T-helper 1 cell (primary cell): Measurements from ENCODE around the gene NCAPD3.
A peak's percentile ranks its signal among the peaks of the same experiment; 100 is the strongest.
"Not testable (repeated sequence)": the region's sequence is repeated elsewhere in the genome, so short reads cannot be mapped to it uniquely, and the experiment has no call there.

ENCODE experiments used
- DNase-seq, 5 donors: peaks; one replicate each; pipeline ENCODE4 v3.0.0-alpha.2; 2012 to 2020

Gene NCAPD3

GRCh38 chr11:134224710-134225664, 1.2 kb upstream of the NCAPD3 start:
- DNase-seq, result peak; percentile 16 to 70 (median 31)

- peak in 1 of 5 donors; percentile 10 for DNase-seq
These were observed 646 bp downstream of the NCAPD3 start for GRCh38 chr11:134223121-134223520.

- DNase-seq, result no peak
These were observed 7.0 kb downstream of the NCAPD3 start for GRCh38 chr11:134216816-134217215.

DNA sequence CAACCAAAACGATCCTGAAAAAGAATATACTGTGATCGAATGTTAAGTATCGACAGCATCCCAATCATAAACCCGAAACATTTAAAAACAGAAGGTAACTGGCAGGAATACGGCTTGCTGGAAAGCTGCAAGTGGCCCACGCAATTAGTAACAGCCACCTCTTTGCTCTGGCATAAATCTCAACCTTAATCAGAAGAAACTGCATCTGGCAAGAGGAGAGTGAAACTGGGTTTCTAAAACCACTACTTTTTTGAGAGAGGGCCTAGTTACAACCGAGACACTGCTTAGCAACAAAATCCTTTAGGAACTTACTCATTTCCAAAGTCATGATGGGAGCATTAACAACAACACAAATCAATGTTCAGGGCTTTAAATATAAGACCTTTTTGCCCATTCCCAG, 7.9 kb downstream of the NCAPD3 start:
- DNase-seq, result no peak

DNA sequence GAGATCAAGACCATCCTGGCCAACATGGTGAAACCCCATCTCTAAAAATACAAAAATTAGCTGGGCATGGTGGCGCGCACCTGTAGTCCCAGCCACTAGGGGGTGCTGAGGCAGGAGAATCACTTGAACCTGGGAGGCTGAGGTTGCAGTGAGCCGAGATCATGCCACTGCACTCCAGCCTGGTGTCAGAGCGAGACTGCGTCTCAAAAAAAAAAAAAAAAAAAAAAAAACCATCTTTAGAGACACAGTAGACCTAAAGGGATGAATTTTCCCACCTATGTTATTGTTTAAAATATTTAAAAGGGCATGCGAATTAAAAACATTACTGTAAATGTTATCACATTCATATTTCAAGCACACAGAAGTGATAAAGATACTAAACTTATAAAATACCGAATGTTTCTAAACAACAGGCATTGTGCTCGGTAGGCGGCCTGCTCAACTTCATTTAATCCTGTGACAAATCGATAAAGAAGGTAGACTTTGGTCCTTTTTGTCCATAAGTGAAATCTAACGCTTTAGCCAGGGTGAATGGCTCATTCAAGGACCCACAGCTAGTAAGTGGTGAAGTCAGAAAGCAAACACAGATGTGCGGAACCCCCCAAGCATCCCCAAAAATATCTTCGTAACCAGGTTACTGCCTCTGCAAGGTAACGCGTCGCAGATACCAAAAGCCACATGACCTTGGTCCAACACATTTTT, 16.1 kb downstream of the NCAPD3 start:
- peak; percentile 21 to 54 (median 39) for DNase-seq

DNA sequence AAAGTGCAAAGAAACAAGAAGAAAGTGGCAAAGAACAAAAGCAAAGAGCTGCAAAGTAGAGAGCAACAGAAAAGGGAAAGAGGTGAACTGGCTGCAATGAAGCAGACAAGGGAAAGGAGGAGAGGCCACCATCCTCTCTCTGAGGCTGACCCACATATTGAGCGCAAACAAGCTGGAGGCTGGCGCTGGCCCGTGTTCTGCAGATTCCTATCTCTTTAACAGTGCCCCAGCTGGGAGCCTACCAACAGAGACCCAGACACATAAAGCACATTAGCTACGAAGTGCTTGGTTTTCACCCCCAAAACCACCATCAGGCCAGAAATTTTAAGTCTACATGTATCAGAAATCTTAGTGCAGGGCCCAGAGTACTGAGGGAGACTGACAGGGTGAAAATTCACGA, 17.6 kb downstream of the NCAPD3 start:
- DNase-seq, result no peak

DNA sequence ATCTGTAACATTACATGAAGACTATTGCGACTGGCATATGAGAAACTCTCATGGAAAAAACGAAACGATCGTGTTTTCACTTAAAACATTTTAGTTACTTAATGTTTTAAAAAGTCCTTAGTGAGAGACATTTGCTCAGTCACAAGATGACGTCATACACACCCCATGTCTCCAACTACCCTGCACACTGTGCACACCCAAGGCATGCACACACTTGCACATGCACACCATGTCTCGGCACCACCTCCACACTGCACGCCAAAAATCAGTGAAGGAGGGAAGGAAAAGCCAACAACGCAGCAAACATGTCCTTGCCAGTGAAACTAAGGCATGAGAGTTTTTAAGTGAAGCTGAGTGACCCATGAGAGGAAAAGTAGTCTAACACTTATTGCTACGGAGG, 18.0 kb downstream of the NCAPD3 start:
- no peak for DNase-seq

DNA sequence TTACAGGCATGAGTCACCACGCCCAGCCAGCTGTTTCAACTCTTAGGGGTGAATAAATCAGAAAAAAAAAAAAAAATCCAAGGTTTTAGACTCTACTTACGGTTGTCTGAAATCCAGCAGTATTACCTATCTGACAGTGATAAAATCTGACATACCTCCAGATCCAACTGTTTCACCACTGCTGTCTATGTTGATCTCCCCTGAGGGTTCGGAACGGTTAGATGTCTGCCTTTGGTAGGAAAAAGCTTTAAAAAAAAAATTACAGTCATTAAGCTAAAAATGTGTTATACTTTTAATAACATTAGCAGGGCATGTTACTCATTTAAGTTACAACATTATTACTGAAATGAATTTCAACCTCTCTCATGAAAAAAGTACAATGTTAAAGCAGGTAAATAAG, 21.1 kb downstream of the NCAPD3 start:
- no peak for DNase-seq

DNA sequence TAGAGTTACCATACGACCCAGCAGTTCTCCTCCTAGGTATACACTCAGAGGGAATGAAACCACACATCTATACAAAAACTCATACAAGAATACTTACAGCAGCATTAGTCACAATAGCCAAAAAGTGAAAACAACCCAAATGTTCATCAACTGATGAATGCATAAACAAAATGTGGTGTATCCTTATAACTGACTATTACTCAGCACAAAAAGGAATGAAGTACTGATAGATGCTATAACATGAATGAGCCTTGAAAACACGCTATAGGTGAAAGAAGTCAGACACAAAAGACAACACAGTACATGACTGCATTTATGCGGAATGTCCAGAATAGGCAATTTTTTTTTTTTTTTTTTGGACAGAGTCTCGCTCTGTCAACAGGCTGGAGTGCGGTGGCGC, 23.1 kb downstream of the NCAPD3 start:
- no peak for DNase-seq

GRCh38 chr11:134199531-134199930, 24.2 kb downstream of the NCAPD3 start:
- no peak for DNase-seq

DNA sequence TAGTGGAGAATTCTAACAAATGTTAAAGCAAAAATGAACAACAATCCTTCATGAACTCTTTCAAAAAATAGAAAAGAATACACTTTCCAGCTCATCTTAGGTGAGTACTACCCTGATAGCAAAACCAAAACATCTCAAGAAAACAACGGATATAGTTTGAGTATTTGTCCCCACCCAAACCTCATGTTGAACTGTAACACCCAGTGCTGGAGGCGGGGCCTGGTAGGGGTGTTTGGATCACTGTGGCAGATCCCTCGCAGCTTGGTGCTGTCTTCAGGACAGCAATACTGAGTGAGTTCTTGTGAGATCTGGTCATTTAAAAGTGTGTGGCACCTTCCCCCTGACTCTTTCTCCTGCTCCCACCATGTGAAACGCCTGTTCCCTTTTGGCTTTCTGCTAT, 27.0 kb downstream of the NCAPD3 start:
- DNase-seq, result peak in 1 of 5 donors; percentile 3

DNA sequence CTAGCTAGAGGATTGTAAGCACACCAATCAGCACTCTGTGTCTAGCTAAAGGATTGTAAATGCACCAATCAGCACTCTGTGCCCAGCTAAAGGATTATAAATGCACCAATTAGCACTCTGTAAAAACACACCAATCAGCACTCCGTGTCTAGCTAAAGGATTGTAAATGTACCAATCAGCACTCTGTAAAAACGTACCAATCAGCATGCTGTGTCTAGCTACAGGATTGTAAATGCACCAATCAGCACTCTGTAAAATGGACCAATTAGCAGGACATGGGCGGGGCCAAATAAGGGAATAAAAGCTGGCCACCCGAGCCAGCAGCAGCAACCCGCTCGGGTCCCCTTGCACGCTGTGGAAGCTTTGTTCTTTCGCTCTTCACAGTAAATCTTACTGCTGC, 35.7 kb downstream of the NCAPD3 start:
- DNase-seq, result not testable (repeated sequence)

- DNase-seq, result no peak
These were observed 42.1 kb downstream of the NCAPD3 start for GRCh38 chr11:134181707-134182106.

GRCh38 chr11:134178032-134178674, 45.6 kb downstream of the NCAPD3 start:
- no peak for DNase-seq

DNA sequence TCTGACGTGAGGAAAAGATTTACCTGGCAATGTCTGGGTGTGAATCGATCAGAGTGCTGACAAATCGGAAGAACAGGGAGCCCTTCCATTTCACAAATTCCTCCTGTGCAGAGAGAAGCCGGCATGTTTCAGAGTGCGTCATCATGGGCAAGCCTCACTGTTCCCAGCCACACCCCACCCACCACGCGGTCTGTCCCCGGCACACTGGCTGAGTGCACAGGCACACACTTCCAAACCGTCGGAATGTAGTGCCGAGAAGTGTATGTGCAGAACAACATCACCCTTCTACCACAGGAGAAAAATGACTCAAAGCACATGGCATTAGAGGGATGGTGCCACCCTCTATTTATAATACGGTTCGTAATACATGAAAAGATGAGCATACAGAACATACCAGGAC, 47.5 kb downstream of the NCAPD3 start:
- no peak for DNase-seq

GRCh38 chr11:134173296-134173695, 50.5 kb downstream of the NCAPD3 start:
- no peak for DNase-seq

GRCh38 chr11:134171951-134172350, 51.8 kb downstream of the NCAPD3 start:
- no peak for DNase-seq

DNA sequence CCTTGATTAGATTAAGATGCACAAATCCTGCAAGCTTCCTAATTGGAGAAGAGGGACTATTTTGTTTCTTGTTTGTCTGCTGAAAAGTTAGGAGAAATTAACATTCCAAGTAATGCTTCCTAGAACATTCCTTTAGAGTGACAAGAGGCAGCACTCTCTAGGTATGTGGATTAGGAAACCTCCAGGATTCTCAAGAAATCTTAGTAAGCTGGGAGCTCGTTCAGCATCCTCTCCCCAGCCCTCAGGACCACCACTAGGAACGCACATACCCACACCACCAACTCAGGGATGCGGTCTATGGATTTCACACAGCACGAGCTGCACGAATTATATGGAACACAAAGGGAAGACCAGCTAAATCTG, 52.9 kb downstream of the NCAPD3 start:
- no peak for DNase-seq

GRCh38 chr11:134170177-134170918, 53.4 kb downstream of the NCAPD3 start:
- no peak for DNase-seq

DNA sequence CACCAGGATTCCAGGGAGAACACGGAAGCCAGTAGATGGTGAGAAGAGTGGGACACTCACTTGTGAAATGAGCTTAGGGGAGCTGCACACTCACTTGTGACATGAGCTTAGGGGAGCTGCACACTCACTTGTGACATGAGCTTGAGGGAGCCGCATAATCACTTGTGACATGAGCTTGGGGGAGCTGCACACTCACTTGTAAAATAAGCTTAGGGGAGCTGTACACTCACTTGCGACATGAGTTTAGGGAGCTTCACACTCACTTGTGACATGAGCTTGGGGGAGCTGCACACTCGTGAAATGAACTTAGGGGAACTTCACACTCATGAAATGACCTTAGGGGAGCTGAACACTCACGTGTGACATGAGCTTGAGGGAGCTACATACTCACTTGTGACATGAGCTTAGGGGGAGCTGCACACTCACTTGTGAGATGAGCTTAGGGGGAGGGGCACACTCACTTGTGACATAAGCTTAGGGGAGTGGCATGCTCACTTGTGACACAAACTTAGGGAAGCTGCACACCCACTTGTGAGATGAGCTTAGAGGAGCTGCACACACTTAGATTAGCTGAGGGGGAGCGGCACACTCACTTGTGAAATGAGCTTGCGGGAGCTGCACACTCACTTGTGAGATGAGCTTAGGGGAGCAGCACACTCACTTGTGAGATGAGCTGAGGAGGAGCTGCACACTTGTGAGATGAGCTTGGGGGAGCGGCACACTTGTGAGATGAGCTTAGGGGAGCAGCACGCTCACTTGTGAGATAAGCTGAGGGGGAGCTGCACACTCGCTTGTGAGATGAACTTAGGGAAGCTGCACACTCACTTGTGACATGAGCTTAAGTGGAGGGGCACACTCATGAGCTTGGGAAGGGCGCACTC, 59.0 kb downstream of the NCAPD3 start:
- no peak for DNase-seq

- no peak for DNase-seq
These were observed 64.1 kb downstream of the NCAPD3 start for GRCh38 chr11:134159652-134160051.

GRCh38 chr11:134158023-134158422, 65.7 kb downstream of the NCAPD3 start:
- no peak for DNase-seq
